LNCaP clone FGC (cell line): Measurements from ENCODE around the gene CEACAM1.

Source experiments
- DNase-seq: peaks from one replicate; pipeline ENCODE4 v3.0.0-alpha.2; 2011; ENCODE audit warnings: low read depth
- H3K4me3 ChIP-seq: 2 replicates; pipeline ENCODE4 v1.5.1; 2011; ENCODE audit warnings: mild to moderate bottlenecking, low read depth, low read length, control low read depth
- CTCF ChIP-seq: IDR thresholded peaks from 2 replicates; pipeline ENCODE4 v1.5.1; 2012; ENCODE audit warnings: mild to moderate bottlenecking; ENCODE audit not compliant: control insufficient read depth, insufficient read depth; ENCODE audit errors: extremely low read depth

CEACAM1 gene

GRCh38 chr19:42479736-42480135 lies 48.5 kb downstream of the CEACAM1 start:
- no peak for TF ChIP-seq CTCF

GRCh38 chr19:42478765-42479311 lies 49.4 kb downstream of the CEACAM1 start:
- H3K4me3 ChIP-seq = no peak overlapping the region
- no peak for DNase-seq
- no peak for TF ChIP-seq CTCF

More at GRCh38 chr19:42479736-42480135, 48.5 kb downstream of the CEACAM1 start:
- DNase-seq = no peak
- H3K4me3 ChIP-seq = no peak overlapping the region

DNA sequence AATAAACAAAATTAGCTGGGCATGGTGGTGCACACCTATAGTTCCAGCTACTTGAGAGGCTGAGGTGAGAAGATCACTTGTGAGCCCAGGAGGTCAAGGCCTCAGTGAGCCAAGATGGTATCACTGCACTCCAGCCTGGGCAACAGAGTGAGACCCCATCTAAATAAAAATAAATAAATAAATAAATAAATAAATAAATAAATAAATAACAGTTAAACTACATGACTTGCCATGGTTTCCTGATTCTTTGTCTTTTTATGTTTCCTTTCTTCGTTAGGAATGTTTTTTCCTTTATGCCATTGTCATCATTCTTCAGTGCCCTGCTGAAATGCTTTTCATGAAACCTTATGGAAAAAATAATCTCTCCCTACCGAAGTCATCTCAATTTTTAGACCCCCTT lies 50.3 kb downstream of the CEACAM1 start:
- H3K4me3 ChIP-seq = no peak overlapping the region
- no peak for TF ChIP-seq CTCF
- DNase-seq = no peak

- TF ChIP-seq CTCF = no peak
- H3K4me3 ChIP-seq = no peak overlapping the region
- DNase-seq = no peak
These were observed 51.2 kb downstream of the CEACAM1 start for GRCh38 chr19:42477117-42477516.

- TF ChIP-seq CTCF = no peak
- no peak overlapping the region for H3K4me3 ChIP-seq
These were observed 52.9 kb downstream of the CEACAM1 start for GRCh38 chr19:42475366-42475765.

DNA sequence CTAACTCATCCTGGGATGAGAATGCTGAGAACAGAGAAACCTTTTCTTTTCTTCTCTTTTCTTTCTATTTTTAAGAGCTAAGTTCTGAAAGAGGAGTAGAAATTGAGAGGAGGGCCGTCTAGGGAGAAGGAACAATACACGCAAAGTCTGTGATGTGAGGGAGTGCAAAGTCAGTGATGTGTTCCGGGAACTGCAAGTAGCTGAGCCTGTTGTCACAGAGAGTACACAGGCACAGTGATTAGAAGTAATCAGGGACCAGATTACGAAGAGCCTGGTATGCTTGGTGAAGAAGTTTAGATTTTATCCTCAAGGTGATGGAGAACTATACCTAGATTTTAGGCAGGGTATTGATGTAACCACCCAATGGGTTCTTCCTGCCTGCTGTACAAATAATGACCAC lies 53.5 kb downstream of the CEACAM1 start:
- TF ChIP-seq CTCF = no peak
- H3K4me3 ChIP-seq = no peak overlapping the region
- no peak for DNase-seq

More at GRCh38 chr19:42475366-42475765, 52.9 kb downstream of the CEACAM1 start:
- DNase-seq = no peak

GRCh38 chr19:42473686-42474085 lies 54.6 kb downstream of the CEACAM1 start:
- H3K4me3 ChIP-seq = no peak overlapping the region
- no peak for TF ChIP-seq CTCF
- no peak for DNase-seq
